Measurements from ENCODE around the gene FAM221B. TPM values are rescaled to one million over a fixed set of nuclear protein-coding genes. Genes with fewer than 3 reads are reported as not detected.

FAM221B gene
- total and polyA plus RNA-seq, 2 of the 4 experiments (the other 2 are of a cell fraction), result not detected

GRCh38 chr9:35844628-35845270, 16.2 kb upstream of the FAM221B start (continued):
- no peak for TF ChIP-seq USF2 (IDR thresholded peaks at IDR 0.05; ENCODE audit: low read depth, low read length)

GRCh38 chr9:35842795-35843194, 14.3 kb upstream of the FAM221B start:
- Histone ChIP-seq H3K36me3 (ENCODE audit: control insufficient read depth, insufficient read depth, low read length) (peaks cover 9% of the 10 kb centered on the region), H3K14ac (replicated peaks; ENCODE audit: low read depth, low read length) (no peak overlapping the region), H2AFZ (replicated peaks; ENCODE audit: low read length, poor library complexity) (no peak overlapping the region), H3K4me3 (ENCODE audit: insufficient read depth, low read depth, low read length) (no peak overlapping the region), H3K27ac (ENCODE audit: insufficient read depth, low read length) (no peak overlapping the region), H4K20me1 (ENCODE audit: insufficient read depth, low read length) (peaks cover 9% of the 10 kb centered on the region; the same call in 1 of the 2 replicates), H4K5ac (ENCODE audit: low read depth, low read length) (no peak overlapping the region), H3K9me3 (ENCODE audit: control insufficient read depth, insufficient read depth, low read length) (no peaks in the 10 kb centered on the region), H3K4ac (ENCODE audit: low read depth, low read length) (peak overlapping the region; percentile 14; the same call in 1 of the 2 replicates), H4K8ac (ENCODE audit: low read depth in 2 of 2, low read length in 2 of 2) (no peak overlapping the region), H2AK9ac (replicated peaks; ENCODE audit: low read depth, low read length, poor library complexity) (no peak overlapping the region), H2BK15ac (ENCODE audit: low read depth, low read length) (no peak overlapping the region), H2BK5ac (ENCODE audit: low read depth, low read length, poor library complexity, severe bottlenecking) (no peak overlapping the region), H2BK20ac (ENCODE audit: low read depth, low read length) (no peak overlapping the region), H3K56ac (ENCODE audit: extremely low read depth, insufficient read depth, low read length) (no peak overlapping the region), H3K27me3 (ENCODE audit: control insufficient read depth, insufficient read depth, low read length) (no peaks in the 10 kb centered on the region), H3K4me1 (ENCODE audit: control insufficient read depth, insufficient read depth, low read length) (peaks cover 18% of the 10 kb centered on the region), H3K4me2 (ENCODE audit: low read depth, low read length) (no peak overlapping the region), H3K18ac (ENCODE audit: low read depth, low read length) (no peak overlapping the region), H3K9me1 (ENCODE audit: insufficient read depth, low read length) (peaks cover 23% of the 10 kb centered on the region), H2AK5ac (ENCODE audit: low read depth, low read length) (no peak overlapping the region), H3K9ac (ENCODE audit: low read depth, low read length) (no peak overlapping the region), H2BK120ac (ENCODE audit: low read depth, low read length) (no peak overlapping the region), H3K23ac (ENCODE audit: low read depth, low read length) (no peak overlapping the region), H4K91ac (ENCODE audit: insufficient read depth, low read depth, low read length) (no peak overlapping the region), H3K79me1 (ENCODE audit: low read depth in 1 of 2, low read length in 2 of 2) (peaks cover 4 to 6% of the 10 kb centered on the region in 2 experiments; a peak in 1 of 4 replicates)
- intact Hi-C loops (cut with micrococcal nuclease) (no loop called here), dilution Hi-C loops (cut with HindIII; ENCODE audit: low sequenced_read_pairs, unreplicated experiment) (no loop called here), in situ Hi-C loops (cut with MboI; ENCODE audit: low sequenced_read_pairs) (no loop called here)
- no TSS peak for BruUV-seq (replicated peaks)
- CTCF ChIA-PET, result no interaction called here
- ATAC-seq (ENCODE audit: low read depth), result no peak
- TF ChIP-seq MAZ (IDR thresholded peaks at IDR 0.05; ENCODE audit: borderline replicate concordance, low read depth, low read length) (no peak), CEBPB (IDR thresholded peaks at IDR 0.05; ENCODE audit: low read depth, low read length) (no peak), RAD21 (IDR thresholded peaks at IDR 0.05; ENCODE audit: low read length) (no peak), MXI1 (IDR thresholded peaks at IDR 0.05; ENCODE audit: borderline replicate concordance, low read depth, low read length) (no peak), FOS (IDR thresholded peaks at IDR 0.05; ENCODE audit: low read depth, low read length) (no peak), RCOR1 (IDR thresholded peaks at IDR 0.05; ENCODE audit: insufficient replicate concordance, low read length) (no peak), MAFK (IDR thresholded peaks at IDR 0.05; ENCODE audit: low read depth, low read length) (no peak), CTCF (conservative IDR thresholded peaks at IDR 0.05; ENCODE audit: low read depth, low read length) (no peak), BHLHE40 (IDR thresholded peaks at IDR 0.05; ENCODE audit: low read depth, low read length) (no peak), CHD1 (IDR thresholded peaks at IDR 0.05; ENCODE audit: low read depth, low read length) (no peak), ELK1 (IDR thresholded peaks at IDR 0.05; ENCODE audit: borderline replicate concordance, low read depth, low read length) (no peak), SMC3 (IDR thresholded peaks at IDR 0.05; ENCODE audit: low read depth, low read length) (no peak)
- 80% methylated on average over 1 of the region's 3 CpGs; no CpG with 5 or more reads in 1 of the 2 experiments for WGBS, 2 experiments (ENCODE audit: extremely low coverage in 2 of 2, insufficient read length in 1 of 2)
- DNase-seq, result no peak
- POLR2A ChIA-PET (ENCODE audit: unreplicated experiment), result no interaction called here
